GM19025 (cell line): ENCODE measurements around the gene ADGRE3.

ENCODE experiments used
- ATAC-seq: cut with Tn5 transposase; IDR thresholded peaks from one replicate; pipeline ENCODE4 v1.9.1; 2021; ENCODE audit warnings: mild to moderate bottlenecking, low read depth, moderate library complexity; ENCODE audit not compliant: unreplicated experiment

ADGRE3 gene, protein sequence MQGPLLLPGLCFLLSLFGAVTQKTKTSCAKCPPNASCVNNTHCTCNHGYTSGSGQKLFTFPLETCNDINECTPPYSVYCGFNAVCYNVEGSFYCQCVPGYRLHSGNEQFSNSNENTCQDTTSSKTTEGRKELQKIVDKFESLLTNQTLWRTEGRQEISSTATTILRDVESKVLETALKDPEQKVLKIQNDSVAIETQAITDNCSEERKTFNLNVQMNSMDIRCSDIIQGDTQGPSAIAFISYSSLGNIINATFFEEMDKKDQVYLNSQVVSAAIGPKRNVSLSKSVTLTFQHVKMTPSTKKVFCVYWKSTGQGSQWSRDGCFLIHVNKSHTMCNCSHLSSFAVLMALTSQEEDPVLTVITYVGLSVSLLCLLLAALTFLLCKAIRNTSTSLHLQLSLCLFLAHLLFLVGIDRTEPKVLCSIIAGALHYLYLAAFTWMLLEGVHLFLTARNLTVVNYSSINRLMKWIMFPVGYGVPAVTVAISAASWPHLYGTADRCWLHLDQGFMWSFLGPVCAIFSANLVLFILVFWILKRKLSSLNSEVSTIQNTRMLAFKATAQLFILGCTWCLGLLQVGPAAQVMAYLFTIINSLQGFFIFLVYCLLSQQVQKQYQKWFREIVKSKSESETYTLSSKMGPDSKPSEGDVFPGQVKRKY

DNA sequence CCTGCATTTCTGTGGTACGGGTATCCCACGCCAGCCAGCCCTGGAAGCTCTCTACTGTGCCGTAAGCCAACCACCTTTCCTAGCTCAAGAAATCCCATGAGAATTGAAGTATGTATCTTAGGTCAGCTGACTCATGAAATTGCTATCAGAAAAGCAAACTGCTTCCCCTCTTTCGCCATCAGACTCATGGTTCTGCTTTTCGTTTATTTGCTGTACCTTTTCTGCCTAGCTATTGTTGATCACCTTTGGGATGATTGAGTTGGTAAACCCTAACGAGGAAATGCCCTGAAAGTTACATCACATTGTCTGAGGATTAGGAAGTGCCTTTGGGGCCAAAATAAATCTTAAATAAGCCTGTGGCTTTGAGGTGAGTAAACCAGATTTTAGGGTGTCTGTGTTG, at the start of gene ADGRE3:
TSS of gene ADGRE3 (minus strand) at position 81 of the 400 bp plus-strand sequence. CDS start at position 7, 74 bp downstream.
- no peak for ATAC-seq

DNA sequence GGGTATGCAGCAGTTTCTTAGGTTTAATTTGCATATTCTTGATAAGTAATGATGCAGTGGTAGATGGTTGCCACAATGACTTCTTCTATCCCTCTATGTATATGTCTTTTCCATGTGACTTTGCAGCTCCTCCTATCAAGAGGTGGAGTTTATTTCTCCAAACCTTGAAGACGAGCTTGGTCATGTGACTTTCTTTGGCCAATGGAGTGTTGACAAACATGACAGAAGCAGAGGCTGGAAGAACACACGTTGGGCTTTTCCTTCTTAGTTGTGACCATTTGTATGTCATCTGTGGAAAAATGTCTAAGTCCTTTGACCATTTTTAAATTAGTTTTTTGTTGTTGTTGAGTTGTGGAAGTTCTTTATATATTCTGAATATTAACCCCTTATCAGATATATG, 47.5 kb upstream of the ADGRE3 start:
- no peak for ATAC-seq

DNA sequence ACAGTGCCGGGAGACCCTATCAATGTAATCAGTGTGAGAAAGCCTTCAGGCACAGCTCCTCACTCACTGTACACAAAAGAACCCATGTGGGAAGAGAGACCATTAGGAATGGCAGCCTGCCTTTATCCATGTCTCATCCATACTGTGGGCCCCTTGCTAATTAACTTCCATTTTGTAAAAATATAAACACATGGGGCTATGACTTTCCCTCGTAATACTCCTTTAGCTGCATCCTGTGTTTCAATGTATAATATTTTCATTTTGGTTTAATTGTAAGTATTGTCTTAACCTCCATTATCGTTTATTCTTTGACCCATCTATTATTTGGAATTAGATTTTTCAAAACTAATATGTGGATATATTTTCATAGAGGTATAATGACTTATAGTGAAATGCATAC, 44.5 kb upstream of the ADGRE3 start:
- no peak for ATAC-seq

DNA sequence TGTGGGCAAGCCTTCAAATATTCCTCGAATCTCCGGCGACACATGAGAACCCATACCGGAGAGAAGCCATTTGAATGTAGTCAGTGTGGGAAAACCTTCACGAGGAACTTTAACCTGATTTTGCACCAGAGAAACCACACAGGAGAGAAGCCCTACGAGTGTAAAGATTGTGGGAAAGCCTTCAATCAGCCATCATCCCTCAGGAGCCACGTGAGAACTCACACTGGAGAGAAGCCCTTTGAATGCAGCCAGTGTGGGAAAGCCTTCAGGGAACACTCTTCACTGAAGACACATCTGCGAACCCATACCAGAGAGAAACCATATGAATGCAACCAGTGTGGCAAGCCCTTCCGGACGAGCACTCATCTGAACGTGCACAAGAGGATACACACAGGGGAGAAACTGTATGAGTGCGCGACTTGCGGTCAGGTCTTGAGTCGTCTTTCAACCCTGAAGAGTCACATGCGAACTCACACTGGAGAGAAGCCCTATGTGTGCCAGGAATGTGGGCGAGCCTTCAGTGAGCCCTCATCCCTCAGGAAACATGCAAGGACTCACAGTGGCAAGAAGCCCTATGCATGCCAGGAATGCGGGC, 44.0 kb upstream of the ADGRE3 start:
- no peak for ATAC-seq

DNA sequence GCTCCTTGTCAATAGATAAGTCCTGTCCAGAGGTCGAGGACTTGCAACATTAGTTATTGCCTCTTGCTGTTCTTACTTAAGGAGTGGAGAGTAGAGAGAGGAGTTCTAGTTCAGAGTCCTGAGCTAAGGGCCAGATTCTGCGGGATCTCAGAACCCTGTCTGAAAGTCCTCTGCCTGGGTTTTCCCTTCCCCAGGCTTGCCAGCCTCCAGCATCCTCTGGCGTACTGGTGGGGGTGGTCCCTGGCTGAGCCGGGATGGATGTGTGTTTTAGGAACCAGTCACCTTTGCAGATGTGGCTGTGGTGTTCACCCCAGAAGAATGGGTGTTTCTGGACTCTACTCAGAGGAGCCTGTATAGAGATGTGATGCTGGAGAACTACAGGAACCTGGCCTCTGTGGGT, 41.2 kb upstream of the ADGRE3 start:
- no peak for ATAC-seq

DNA sequence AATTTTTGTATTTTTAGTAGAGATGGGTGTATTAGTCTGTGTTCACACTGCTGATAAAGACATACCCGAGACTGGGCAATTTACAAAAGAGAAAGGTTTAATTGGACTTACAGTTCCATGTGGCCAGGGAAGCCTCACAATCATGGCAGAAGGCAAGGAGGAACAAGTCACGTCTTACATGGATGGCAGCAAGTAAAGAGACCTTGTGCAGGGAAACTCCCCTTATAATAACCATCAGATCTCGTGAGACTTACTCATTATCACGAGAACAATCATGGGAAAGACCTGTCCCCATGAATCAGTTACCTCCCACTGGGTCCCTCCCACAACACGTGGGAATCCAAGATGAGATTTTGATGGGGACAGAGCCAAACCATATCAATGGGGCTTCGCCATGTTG, 29.8 kb upstream of the ADGRE3 start:
- ATAC-seq = no peak

DNA sequence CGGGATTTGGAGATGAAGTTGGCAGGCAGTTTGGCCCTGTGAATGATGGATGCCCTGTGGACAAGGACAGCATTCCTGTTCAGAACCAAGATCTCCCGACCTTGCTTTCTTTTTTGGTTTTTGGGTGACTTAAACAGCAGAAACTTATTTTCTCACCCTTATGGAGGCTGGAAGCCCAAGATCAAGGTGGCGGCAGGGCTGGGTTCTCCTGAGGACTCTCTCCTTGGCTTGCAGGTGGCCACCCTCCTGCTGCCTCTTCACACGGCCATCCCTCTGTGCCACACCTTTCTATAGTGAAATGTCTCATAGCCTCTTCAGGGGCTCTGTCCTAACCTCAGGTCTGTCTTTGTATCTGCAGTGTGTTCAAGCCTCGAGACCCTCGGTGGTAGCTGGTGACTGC, 29.2 kb upstream of the ADGRE3 start:
- no peak for ATAC-seq

DNA sequence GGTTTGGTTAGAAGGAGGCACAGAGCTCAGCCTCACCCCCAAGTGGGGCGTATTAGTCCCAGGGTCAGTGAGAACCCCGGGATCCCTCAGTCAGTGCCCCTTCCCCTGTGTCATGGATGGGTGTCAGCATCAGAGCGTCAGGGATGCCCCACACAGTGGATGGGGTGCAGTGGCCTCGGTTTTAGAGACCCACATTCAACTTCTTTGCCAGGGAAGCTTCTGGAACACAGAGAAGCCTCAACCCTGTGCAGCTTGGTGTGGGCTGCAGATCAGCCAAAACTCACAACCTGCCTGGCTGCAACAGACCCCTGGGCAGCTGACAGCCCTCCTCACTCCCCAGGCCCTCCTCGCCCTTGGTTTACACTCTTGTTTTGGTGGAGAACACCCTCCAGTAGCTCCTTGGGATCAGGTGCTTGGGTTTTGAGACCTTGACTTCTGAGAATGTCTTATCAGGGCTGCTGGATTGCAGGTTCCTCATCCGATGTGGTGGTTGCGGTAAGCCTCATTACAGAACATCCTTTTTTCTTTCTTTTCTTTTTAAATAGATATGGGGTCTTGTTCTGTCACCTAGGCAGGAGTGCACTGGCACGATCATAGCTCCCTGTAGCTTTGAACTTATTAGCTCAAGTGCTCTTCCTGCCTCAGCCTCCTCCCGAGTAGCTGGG, 26.2 kb upstream of the ADGRE3 start:
- no peak for ATAC-seq

DNA sequence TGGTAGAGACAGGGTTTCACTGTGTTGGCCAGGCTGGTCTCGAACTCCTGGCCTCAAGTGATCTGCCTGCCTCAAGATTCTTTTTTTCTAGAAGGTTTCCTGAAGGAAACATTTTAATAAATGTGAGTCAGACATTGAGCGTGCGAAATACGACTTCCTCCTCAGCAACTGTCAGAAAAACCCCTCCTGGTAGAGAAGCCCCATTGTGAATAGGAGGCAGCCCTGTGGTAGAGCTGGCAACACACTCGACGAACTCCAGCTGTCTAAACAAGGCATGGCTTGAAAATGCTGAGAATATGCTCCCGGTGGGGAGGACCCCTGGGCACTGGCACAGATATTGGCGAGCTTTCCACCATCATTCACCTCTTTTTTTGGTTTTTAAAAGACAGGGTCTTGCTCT, 25.0 kb upstream of the ADGRE3 start:
- no peak for ATAC-seq

DNA sequence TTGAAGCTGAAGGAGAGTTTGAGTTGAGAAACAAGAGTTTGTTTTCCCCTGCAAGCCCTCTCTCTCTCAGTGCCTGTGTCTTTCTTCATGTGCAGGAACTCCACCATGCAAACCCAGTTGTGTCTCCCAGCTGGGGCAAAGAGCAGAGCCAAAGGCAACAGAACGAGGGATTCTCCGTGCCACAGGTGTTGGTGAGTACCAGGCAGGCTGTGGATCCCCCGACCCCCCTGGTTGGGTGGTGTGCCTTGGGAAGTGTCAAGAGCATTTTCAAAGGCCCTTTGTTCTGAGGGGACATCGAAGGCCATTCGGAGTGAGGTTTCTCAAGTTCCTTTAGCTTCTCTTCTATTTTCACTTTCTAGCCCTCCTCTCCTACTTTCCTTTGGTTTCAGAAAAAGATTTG, 20.8 kb upstream of the ADGRE3 start:
- no peak for ATAC-seq

DNA sequence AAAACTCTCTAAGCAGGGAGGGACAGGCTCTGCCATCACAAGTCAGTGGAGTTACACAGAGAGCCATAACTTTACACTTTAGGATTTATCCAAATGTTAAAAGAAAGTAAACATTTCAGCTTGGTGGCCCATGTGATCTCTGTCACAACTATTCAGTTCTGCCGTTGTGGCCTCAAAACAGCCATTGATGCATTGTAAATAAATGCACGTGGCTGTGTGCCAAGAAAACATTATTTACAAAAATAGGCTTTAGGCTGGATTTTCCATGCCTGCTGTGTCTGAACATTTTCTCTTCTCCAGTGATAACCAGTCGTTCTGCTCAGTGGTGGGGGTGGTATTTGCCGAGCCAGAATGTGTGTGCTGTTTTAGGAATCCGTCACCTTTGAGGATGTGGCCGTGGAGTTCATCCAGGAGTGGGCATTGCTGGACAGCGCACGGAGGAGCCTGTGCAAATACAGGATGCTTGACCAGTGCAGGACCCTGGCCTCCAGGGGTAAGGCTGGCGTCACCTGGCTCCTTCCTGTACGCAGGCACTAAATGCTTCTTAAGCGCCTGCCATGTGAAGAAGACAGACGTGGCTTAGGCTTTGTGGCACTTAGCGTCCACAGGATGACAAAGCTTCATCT, 20.1 kb upstream of the ADGRE3 start:
- ATAC-seq = no peak

DNA sequence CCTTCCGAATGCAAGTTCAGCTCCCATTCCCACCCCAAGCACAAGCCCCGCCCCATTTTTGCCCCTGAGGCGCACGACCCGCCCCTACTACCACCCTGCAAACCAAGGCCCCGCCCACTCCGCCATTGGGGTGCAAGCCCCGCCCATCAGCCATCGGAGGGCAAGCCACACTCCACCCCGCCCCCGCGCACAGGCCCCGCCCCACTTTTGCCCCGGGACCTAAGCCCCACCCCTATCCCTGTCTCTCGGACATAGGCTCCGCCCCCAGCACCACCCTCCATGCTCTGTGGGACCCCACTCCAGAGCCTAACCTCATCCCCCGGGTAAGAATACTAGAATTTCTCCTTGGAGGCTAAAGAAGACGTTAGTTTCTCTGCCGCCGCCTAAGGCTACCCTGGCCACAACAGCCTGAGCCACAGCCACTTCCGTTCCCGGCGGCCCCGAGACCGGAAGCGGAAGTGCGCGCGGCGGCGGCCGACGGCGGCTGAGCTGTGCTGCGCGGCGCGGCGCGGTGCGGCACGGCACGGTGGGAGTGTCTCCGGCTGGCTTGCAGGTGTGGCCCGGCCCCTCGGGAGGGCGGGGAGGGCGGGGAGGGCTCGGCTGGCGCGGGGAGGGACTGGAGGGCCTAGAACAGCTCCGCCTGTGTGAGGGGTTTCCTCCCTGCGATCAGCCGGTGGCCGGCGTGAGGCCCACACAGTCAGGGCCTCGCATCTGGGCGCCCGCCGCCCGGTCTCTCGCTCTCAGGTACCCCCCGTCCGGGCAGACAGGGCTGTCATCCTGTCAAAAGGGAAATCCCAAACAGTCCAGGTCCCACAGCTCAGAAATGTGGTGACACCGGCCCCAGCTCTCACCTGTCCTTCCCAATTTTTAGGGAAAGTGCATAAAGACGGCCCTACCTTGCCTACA, 15.2 kb upstream of the ADGRE3 start, which contains the start of gene ZNF333:
TSS of gene ZNF333 (plus strand) at position 451 of the 906 bp plus-strand sequence. CDS start 3,444 bp downstream, outside the sequence.
- ATAC-seq = peak; percentile 93

DNA sequence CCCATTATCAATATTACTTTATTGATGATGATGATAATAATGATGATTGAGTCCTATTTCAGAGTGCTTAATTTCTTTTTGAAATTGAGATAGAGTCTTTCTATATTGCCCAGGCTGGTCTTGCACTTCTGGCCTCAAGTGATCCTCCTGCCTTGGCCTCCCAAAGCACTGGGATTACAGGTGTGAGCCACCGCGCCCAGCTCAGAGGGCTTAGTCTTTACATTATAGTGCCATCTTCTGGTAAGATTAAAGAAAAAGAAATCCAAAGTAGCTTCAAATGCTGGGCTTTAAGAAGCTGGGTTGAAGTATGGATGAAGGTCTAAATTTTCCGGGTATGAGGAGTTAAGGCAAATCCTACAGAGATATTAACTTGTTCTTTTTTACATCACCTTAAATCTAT, 11.8 kb upstream of the ADGRE3 start:
- ATAC-seq = no peak

DNA sequence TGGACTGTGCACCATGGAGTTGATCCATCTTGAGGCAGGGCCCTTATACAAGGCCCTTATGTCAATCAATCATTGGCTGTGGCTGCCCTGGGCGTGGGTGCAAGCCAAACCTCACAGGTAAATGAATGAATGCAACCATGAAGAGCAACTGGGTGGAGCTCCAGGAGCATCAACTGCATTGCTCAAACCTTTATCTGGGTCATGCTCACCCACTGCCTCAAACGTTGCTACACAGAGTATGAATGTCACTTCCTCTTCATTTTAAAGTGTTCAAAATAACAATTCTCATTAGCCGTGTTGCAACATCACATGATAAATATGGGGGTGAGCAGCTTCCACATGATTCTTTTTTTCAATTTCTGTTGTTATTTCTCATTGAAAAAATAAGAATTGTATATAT, 8.8 kb upstream of the ADGRE3 start:
- no peak for ATAC-seq

DNA sequence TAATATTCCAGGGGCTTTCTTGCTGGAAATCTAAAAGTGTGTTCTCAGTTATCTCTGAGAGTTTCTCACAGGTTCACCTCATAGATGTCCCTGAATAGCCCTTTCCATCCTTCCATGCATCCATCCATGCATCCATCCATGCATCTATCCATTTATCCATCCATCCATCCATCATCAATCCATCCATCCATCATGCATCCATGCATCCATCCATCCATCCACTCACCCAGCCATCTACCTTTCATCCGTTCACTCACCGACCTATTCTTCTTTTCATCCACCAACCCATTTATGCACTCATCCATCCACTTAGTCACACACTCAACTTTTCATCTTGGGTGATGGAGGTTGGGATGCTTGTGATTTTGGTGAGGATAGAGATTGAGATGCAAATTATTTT, 7.4 kb upstream of the ADGRE3 start:
- ATAC-seq = no peak

DNA sequence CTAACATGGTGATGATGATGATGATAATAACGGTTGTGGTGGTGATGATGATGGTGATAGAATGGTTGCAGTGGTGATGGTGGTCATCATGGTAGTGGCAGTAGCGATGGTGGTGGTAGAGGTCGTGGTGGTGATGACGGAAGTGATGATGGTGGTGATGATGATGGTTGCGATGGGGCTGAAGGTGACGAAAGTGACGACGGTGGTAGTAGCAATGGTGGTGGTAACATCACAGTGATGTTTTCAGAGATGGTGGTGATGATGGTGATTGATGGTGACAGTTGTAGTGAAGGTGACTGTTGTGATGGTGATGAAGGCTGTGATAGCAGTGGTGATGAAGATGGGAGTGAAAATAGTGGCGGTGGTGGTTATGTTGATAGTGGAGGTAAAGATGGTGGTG, 3.6 kb upstream of the ADGRE3 start:
- no peak for ATAC-seq

DNA sequence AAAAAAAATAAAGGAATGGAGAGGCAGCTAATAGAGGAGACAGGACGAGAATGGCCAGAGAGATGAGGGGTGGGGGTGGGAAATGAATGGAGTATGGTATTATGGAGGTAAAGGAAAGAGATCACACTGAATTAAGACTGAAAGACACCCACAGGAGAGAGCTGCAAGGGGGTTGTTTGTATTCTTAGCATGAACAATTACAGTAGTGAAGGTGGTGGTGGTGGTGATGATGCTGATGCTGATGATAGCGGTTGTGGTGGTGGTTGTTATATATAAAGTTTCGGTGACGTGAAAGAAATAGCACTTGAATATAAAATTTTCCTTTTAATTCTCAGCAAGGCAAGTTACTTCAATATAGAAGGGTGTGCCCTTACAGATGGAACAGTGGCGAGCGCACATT, 2.8 kb upstream of the ADGRE3 start:
- no peak for ATAC-seq

DNA sequence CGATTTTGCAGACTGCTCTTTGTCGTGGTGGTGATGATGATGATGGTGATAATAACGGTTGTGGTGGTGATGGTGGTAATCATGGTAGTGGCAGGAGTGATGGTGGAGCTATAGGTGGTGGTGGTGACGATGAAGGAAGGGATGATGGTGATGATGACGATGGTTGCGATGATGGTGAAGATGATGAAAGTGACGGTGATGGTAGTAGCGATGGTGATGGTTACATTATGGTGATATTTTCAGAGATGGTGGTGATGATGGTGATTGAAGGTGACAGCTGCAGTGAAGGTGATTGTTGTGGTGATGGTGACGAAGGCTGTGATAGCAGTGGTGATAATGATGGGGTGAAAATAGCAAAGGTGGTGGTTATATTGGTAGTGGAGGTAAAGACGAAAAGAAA, 2.1 kb upstream of the ADGRE3 start:
- no peak for ATAC-seq

DNA sequence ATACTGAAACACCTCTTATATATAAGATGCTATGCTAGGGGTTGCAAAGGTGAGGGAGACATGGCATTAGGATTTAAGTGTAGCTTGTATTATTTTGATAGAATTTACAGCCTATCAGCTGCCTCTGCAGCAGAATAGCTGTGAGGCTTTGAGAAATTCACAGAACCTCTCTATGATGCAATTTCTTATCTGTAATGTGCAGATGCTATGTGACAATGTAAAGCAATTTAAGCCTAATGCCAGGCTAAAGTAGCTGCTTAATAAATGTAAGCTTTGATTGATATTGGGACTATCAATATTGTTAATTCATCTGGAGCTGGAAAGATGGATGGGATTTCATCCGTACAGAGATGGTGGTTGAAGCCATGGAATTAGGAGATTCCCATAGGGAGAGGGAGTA, 1.6 kb downstream of the ADGRE3 start:
- ATAC-seq = no peak
